Measurements from ENCODE around the gene FSTL5.

The FSTL5 gene

GRCh38 chr4:161936625-161937550, 226.9 kb downstream of the FSTL5 start:
- DNase-seq = no peak

DNA sequence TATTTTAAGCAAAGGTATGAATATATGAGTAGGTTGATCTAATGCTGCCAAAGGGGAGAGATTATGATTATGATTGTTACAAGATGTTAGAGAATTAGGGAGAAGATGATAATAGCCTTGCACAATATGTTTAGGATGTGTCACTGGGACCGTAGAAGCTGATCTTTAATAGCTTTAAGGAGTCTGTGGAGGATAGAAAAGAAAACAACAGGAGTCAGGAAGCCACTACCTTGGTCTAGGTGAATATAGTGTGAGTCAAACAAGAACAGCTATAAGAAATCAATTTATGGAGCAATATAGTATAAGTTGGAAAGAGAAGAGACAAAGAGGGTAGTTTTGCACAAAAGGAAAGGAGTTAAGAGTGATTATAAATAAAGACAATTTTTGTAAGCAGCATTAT, 232.7 kb downstream of the FSTL5 start:
- DNase-seq = no peak

DNA sequence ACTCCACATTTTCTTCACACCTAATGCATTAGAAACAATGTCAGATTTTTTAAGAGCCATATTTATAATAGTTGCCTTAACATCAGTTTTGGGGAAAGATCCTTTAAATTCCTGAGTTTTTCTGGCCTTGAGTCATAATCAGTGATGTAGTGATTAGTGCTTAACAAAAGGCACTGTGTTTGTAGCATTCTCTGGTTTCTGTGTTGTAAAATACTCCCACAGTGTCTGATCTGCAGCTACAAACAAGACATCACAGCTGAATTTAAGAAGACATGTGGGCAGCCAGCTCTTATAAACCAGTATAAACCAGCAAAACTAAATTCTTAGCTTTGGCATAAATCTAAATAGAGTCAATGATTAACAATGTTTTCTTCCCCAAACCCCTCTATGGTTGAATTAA, 233.8 kb downstream of the FSTL5 start:
- no peak for DNase-seq

GRCh38 chr4:161926033-161926828, 237.6 kb downstream of the FSTL5 start:
- no peak for DNase-seq

DNA sequence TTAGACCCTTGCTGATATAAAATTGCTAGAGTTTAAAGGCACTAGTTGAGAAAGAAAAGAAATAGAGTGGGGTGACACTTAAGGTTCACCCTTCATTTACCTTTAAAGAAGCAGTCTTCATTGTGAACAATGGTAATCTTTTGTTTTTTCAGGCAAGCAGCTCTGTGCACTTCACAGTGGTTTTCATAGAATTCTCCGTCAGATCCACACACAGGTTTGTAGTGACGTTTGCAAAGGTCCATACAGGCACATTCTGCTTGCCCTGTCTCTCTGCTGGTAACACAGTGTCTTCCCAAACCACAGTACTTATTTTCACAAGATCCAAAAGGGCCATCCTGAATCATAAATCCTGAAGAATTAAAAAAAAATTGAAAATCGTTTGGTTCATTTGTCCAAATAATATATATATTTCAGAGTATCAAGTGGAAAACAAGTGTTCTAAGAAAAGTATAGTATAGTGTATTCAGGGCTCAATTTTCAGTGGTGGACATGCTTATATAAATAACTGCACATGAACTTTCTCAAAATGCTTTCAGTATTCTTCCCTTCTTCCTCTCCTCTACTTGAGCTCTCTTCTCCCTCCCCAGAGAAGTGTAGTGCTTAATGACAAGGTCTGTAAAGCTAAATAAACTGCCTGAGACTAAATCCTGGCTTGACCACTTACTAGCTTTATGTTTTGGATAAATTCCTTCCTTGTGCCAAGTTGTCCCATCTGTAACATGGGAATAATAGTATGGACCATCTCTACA, 243.3 kb downstream of the FSTL5 start:
- no peak for DNase-seq

DNA sequence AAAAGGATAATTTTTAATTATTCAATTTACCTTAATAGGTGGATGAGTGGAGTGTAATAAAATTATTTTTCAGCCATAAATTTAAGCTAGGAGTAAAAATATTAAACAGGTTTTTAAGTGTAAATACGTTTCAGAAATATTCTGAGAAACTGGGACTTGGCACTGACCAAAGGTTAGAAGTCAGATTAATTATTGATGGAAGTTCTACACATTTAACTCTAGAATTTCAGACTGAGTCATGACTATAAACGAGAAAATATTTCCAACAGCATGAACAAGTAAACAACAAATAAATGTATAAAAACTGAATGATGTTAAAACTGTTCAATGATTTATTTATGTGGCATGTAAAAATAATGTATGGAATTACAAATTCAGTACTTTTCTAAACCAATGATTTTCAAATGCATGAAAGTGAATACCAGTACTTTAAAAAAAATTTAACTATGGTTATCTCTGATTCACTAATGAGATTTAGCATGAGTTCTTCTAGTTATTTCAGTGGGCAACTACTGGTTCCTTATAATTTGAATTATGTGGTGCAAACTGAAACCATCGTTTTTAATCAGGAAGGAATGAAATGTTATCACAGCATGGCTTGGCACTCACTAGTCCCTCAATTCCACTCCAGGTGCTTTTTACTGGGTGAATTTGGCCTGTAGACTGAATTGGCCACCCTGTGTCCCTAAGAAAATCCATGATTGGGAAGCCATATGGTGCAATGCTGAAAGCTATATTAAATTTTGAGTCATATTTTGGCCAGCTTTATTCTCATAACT, 244.2 kb downstream of the FSTL5 start:
- DNase-seq = no peak

DNA sequence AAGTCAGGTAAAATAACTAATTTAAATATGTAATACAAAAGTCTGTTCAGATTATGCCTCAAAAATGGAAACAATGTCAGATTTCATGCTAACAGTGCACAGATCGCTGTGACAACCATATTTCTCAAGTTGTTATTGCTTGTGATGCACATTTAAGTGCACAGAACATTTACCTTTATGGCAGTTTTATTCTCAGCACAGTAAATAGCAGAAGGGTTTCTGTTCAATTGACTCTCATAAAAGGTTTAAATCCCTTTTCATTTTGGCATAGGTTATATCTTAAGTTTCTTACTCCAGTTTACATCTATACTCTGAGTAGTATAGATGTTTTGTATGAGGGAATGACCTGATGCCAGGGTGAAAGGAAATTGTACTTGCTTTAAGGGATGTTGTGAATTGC, 247.8 kb downstream of the FSTL5 start:
- no peak for DNase-seq

DNA sequence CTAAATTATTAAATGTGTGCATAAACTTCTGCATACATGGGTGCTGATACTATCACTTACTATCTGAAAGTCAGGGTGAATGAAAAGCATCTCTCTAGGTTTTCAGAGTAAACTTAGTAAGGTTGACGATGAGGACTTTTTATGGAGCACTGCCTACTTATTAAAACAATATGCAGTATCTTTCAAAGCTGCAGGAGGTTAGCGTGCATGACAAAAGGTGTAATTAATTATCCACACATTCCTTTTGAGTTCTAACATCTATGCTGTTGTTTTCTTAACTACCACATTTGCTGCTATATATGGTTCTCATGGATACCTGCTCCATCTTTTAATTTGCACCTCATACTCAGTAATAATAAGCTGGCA, 256.2 kb downstream of the FSTL5 start:
- DNase-seq = no peak

- DNase-seq = no peak
These were observed 256.8 kb downstream of the FSTL5 start for GRCh38 chr4:161906836-161907589.

- DNase-seq = no peak
These were observed 263.7 kb downstream of the FSTL5 start for GRCh38 chr4:161900110-161900509.

DNA sequence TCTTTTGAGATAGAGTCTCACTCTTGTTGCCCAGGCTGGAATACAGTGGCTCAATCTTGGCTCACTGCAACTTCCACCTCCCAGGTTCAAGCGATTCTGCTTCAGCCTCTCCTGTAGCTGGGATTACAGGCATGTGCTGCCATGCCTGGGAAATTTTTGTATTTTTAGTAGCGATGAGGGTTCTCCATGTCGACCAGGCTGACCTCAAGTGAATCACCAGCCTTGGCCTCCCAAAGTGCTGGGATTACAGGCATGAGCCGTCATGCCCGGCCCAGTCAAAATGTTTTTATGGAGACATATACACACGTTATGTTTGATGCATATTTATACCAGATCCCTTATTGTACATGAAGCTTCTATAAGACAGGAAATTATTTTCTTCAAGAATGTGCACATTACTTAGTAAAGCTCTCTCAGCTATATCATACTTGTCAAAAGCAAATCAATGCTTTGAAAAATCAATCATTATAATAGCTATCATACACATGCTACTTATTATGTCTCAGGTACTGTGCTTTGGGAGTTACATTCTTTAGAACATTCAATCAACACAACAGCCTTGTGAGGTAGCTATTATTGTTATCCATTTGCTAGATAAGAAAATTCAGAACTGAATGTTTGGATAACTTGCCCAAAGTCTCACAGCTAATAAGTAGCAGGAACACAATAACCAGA, 269.2 kb downstream of the FSTL5 start:
- DNase-seq = no peak

GRCh38 chr4:161894014-161894413, 269.8 kb downstream of the FSTL5 start:
- DNase-seq = no peak

- DNase-seq = no peak
These were observed 270.2 kb downstream of the FSTL5 start for GRCh38 chr4:161893566-161893965.

- DNase-seq = no peak
These were observed 270.8 kb downstream of the FSTL5 start for GRCh38 chr4:161892951-161893350.

DNA sequence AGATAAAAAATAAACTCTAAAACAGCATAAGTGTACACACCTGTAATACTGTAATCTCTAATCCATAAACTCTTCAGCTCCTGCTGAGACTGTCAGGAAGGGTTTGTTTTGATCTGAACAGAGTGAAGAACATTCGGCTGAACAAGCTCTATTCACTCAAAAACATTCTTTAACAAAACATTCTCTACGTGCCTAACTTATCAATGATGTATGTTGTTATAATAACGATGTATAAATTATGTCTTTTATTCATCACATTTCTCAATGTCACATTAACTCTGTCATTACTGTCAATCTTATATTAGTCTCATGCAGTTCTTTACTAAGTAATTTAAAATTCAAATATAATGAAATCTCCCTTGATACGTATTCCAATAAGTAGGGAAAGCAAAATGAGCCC, 280.6 kb downstream of the FSTL5 start:
- DNase-seq = no peak

GRCh38 chr4:161881370-161881769, 282.4 kb downstream of the FSTL5 start:
- DNase-seq = no peak

DNA sequence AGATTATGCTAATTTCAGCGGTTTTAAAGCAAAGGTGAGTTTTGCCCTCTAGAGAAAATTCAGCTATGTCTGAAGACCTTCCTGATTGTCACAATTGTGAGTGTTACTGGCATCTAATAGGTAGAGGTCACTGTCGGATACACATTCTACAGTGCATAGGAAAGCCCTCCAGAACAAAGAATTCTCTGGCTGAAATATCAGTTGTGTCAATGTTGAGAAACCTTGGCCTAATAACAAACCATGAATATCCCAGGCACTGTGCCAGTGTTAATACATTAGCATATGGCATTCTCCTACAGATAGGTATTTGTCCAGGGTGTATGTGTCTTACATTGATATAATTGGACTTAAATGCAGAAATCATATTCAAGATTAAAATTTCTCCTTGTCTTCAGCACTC, 294.3 kb downstream of the FSTL5 start:
- DNase-seq = no peak

GRCh38 chr4:161856711-161857326, 307.0 kb downstream of the FSTL5 start:
- DNase-seq = no peak

- DNase-seq = no peak
These were observed 313.2 kb downstream of the FSTL5 start for GRCh38 chr4:161850631-161851030.

GRCh38 chr4:161841759-161842158, 322.0 kb downstream of the FSTL5 start:
- DNase-seq = no peak

DNA sequence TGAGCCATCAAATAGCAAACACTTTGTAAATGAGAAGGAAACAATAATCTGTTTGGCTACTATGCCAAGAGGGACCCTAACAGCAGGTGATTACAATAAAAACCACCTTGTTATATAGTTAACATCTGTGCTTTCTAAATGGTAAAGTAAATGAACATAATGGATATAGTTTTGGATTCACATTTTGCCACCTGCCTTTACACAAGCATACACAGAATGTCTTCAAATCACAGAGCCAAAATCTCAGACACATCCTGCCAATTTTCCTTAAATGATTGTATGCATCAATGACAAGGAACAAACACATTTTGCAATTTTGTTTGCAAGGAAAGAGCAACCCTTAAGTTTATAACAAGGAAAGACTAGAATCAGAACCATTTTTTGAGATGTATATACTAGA, 334.2 kb downstream of the FSTL5 start:
- DNase-seq = no peak
